ENCODE data around the gene GTPBP6.

DNA sequence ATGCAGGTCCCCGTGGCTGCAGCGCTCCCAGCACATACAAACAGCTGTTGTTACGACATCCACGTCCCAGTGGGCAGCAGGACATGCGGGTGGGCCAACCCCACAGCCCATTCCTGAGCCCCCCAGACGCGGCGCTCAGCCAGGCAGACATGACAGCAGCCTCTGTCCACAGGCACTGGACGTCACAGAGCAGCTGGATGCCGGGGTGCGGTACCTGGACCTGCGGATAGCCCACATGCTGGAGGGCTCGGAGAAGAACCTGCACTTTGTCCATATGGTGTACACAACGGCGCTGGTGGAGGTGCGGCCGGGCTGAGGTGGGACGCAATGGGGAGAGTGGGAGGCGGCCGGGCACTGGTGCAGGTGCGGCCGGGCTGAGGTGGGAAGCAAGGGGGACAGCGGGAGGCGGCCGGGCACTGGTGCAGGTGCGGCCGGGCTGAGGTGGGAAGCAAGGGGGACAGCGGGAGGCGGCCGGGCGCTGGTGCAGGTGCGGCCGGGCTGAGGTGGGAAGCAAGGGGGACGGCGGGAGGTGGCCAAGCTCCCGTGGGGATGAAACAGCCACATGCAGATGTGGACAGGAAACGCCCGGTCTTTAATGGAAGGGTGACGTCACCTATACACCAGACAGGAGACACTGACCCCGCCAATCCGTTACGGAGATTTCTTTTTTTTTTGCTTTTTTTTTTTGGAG is 28.0 kb downstream of the GTPBP6 start:
- TF ChIP-seq, protein P1, sequence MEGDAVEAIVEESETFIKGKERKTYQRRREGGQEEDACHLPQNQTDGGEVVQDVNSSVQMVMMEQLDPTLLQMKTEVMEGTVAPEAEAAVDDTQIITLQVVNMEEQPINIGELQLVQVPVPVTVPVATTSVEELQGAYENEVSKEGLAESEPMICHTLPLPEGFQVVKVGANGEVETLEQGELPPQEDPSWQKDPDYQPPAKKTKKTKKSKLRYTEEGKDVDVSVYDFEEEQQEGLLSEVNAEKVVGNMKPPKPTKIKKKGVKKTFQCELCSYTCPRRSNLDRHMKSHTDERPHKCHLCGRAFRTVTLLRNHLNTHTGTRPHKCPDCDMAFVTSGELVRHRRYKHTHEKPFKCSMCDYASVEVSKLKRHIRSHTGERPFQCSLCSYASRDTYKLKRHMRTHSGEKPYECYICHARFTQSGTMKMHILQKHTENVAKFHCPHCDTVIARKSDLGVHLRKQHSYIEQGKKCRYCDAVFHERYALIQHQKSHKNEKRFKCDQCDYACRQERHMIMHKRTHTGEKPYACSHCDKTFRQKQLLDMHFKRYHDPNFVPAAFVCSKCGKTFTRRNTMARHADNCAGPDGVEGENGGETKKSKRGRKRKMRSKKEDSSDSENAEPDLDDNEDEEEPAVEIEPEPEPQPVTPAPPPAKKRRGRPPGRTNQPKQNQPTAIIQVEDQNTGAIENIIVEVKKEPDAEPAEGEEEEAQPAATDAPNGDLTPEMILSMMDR (IDR thresholded peaks at IDR 0.05) = no peak
- no peak for TF ChIP-seq POLR2A (IDR thresholded peaks at IDR 0.05)
